MM.1S (cell line): ENCODE measurements around the gene FBXL13.

Experiments
- CTCF ChIP-seq: fragments of 300-600 bp; sonication (generic); IDR thresholded peaks from 2 replicates; pipeline ENCODE4 v1.5.1; 2016; ENCODE audit warnings: antibody characterized with exemption, low read length, mixed read lengths
- EZH2phosphoT487 ChIP-seq: fragments of 300-600 bp; sonication (generic); IDR thresholded peaks from 2 replicates; pipeline ENCODE4 v1.6.1; 2018; ENCODE audit warnings: antibody characterized with exemption, low read length

- TF ChIP-seq CTCF (no peak), EZH2phosphoT487 (no peak)
These were observed 106.8 kb downstream of the FBXL13 start for GRCh38 chr7:102967798-102968197.
